Large intestine (tissue), 3 donors: ENCODE measurements around the gene FNDC10. TPM values are rescaled to one million over a fixed set of nuclear protein-coding genes. Genes with fewer than 3 reads are reported as not detected.

ENCODE experiments used
- DNase-seq, 2 donors: peaks; one replicate each; pipeline versions ENCODE4 v3.0.0 to v3.0.0-alpha.2; 2013
- H3K27ac ChIP-seq: one replicate; pipeline ENCODE4 v1.5.1; 2013; ENCODE audit warnings: low read length
- H3K27me3 ChIP-seq: 2 replicates; pipeline ENCODE4 v1.6.1; 2013; ENCODE audit warnings: low read length; ENCODE audit not compliant: control insufficient read depth, insufficient read depth
- H3K36me3 ChIP-seq: 2 replicates; pipeline ENCODE4 v1.6.1; 2013; ENCODE audit warnings: low read length; ENCODE audit not compliant: control insufficient read depth, insufficient read depth
- H3K4me1 ChIP-seq: one replicate; pipeline ENCODE4 v1.6.1; 2013; ENCODE audit warnings: low read length; ENCODE audit not compliant: control insufficient read depth, insufficient read depth
- H3K4me3 ChIP-seq: one replicate; pipeline ENCODE4 v1.5.1; 2013; ENCODE audit warnings: low read length
- H3K9me3 ChIP-seq: one replicate; pipeline ENCODE4 v1.6.1; 2013; ENCODE audit warnings: mild to moderate bottlenecking, low read depth, low read length, moderate library complexity; ENCODE audit not compliant: control insufficient read depth
- WGBS: methylation state at CpG from one replicate; pipeline ENCODE4 v1.1.5; 2013; ENCODE audit warnings: low lambda C conversion rate; ENCODE audit not compliant: insufficient coverage; 5-methylcytosine and 5-hydroxymethylcytosine counted together
- polyA plus RNA-seq: library from polyadenylated mRNA; unstranded; fragments of 120-200 nt; gene quantifications from one replicate; pipeline ENCODE4 v1.2.1, GENCODE V29; 2013

FNDC10 gene
- polyA plus RNA-seq, 1 donor = 2.4 TPM

DNA sequence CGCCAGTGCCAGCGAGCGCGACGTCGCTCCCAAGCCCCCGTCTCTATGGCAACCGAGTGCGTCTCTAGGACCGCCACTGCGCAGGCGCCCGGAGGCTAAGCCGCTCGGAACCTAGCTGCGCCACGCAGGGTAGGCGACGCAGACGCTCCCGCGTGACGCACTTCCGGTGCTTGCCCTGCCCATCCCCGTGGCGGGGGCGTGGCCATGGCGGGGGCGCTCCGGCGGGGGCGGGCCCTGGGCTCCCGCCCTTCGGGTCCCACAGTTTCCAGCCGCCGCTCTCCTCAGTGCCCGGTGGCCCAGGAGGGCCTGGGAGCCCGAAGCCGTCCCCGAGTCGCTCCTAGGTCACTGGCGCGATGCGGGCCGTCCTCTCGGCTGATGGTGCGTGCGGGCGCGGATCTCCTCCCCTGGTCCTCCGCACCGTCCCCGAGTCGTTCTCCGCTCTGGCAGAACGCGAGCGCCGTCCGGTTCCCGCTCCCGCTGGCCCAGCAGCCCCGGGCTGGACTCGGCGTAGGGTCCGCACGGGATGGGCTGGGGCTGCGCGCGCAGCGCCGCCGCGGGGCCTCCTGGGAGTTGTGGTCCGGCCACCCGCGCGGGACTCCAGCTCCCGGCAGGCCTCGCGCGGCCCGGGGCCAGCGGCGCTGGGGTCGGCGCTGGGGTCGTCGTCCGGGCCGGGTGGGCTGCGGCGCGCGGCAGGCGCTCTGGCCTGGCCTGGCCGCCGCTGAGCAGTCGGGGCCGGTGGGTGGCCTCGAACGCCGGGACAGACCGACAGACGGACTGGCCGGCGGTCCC lies 15.5 kb upstream of the FNDC10 start, which contains the start of gene MIB2:
TSS of gene MIB2 (plus strand) at position 245 of the 789 bp plus-strand sequence. CDS start 7,953 bp downstream, outside the sequence.
- peaks cover 10% of the 10 kb centered on the region for H3K4me1 ChIP-seq
- no peaks in the 10 kb centered on the region for H3K9me3 ChIP-seq

DNA sequence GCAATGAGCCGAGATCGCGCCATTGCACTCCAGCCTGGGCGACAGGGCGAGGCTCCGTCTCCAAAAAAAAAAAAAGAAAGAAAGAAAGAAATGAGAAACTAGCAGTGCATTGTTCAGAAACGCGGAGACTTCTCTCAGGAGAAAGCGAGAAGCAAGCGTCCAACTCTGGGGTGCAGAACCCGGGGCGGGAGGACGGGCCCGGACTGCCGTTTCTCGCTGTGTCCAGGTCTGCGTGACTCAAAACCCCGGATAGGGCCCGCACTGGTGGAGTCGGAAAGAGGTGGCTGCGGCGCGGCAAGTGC lies 15.0 kb upstream of the FNDC10 start:
- WGBS = no CpG with 5 or more reads among the region's 23 CpGs
- no peak for DNase-seq
- Histone ChIP-seq H3K27me3 (no peaks in the 10 kb centered on the region), H3K27ac (peak overlapping the region; percentile 100), H3K4me1 (peaks cover 10% of the 10 kb centered on the region), H3K36me3 (peaks cover 14% of the 10 kb centered on the region), H3K9me3 (no peaks in the 10 kb centered on the region), H3K4me3 (peak overlapping the region; percentile 100)

More for the DNA sequence above, 15.5 kb upstream of the FNDC10 start, which contains the start of gene MIB2:
- peak; percentile 95 to 98 for DNase-seq
- Histone ChIP-seq H3K27ac (peak within 1 kb of the TSS; percentile 100), H3K36me3 (peaks cover 14% of the 10 kb centered on the region), H3K4me3 (peak within 1 kb of the TSS; percentile 100), H3K27me3 (no peaks in the 10 kb centered on the region)
- WGBS = no CpG with 5 or more reads among the region's 107 CpGs

- Histone ChIP-seq H3K4me3 (peak overlapping the region; percentile 100), H3K27me3 (no peaks in the 10 kb centered on the region), H3K36me3 (peaks cover 14% of the 10 kb centered on the region), H3K9me3 (no peaks in the 10 kb centered on the region), H3K27ac (peak overlapping the region; percentile 100), H3K4me1 (peaks cover 10% of the 10 kb centered on the region)
- peak; percentile 91 to 92 for DNase-seq
- WGBS = 0% methylated on average over 2 of the region's 30 CpGs
Observed at GRCh38 chr1:1614204-1614953, 14.4 kb upstream of the FNDC10 start.

GRCh38 chr1:1613509-1614082 lies 13.7 kb upstream of the FNDC10 start:
- Histone ChIP-seq H3K36me3 (peaks cover 11% of the 10 kb centered on the region), H3K27me3 (no peaks in the 10 kb centered on the region), H3K9me3 (no peaks in the 10 kb centered on the region), H3K4me3 (peak overlapping the region; percentile 100), H3K27ac (peak overlapping the region; percentile 100), H3K4me1 (peaks cover 10% of the 10 kb centered on the region)
- WGBS = no CpG with 5 or more reads among the region's 11 CpGs
- no peak for DNase-seq

GRCh38 chr1:1612104-1612400 lies 12.1 kb upstream of the FNDC10 start:
- Histone ChIP-seq H3K36me3 (no peaks in the 10 kb centered on the region), H3K4me3 (no peak overlapping the region), H3K27ac (no peak overlapping the region), H3K27me3 (no peaks in the 10 kb centered on the region), H3K4me1 (peaks cover 10% of the 10 kb centered on the region), H3K9me3 (no peaks in the 10 kb centered on the region)
- WGBS = no CpG with 5 or more reads among the region's 3 CpGs
- no peak for DNase-seq

DNA sequence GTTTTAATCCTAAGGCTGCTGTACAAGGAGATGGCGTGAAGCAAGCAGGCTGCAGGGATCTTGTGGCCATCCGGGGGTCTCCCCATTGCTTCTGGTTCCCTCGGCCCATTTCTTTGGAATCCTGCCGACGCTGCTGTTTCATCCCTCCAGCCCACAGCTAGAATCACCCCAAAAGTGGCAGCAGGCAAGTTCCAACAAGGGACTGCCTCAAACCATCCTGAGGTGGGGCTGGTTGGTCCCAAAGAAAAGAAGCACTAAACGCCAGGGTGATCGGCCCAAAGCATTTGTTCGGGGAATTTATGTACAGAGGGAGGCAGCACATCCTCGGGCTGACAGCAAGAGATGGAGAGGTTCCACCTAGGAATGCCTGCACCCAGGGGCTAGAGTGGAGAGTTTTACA lies 10.9 kb upstream of the FNDC10 start:
- WGBS = 100% methylated on average over 1 of the region's 9 CpGs
- DNase-seq = no peak
- Histone ChIP-seq H3K4me3 (no peak overlapping the region), H3K27ac (no peak overlapping the region), H3K36me3 (no peaks in the 10 kb centered on the region), H3K4me1 (peaks cover 6% of the 10 kb centered on the region), H3K9me3 (no peaks in the 10 kb centered on the region), H3K27me3 (no peaks in the 10 kb centered on the region)

- Histone ChIP-seq H3K36me3 (no peaks in the 10 kb centered on the region), H3K27me3 (no peaks in the 10 kb centered on the region), H3K9me3 (no peaks in the 10 kb centered on the region), H3K4me3 (no peak overlapping the region), H3K4me1 (peaks cover 6% of the 10 kb centered on the region), H3K27ac (no peak overlapping the region)
- DNase-seq = no peak
- no CpG with 5 or more reads among the region's 12 CpGs for WGBS
Observed at GRCh38 chr1:1609822-1610485, 10.0 kb upstream of the FNDC10 start.

GRCh38 chr1:1606232-1606631 lies 6.3 kb upstream of the FNDC10 start:
- H3K4me1 ChIP-seq = no peaks in the 10 kb centered on the region
- no CpG with 5 or more reads among the region's 13 CpGs for WGBS
- no peak overlapping the region for H3K27ac ChIP-seq
- H3K27me3 ChIP-seq = peaks cover 26% of the 10 kb centered on the region
- H3K9me3 ChIP-seq = peaks cover 2% of the 10 kb centered on the region
- no peak overlapping the region for H3K4me3 ChIP-seq
- no peaks in the 10 kb centered on the region for H3K36me3 ChIP-seq
- DNase-seq = no peak

DNA sequence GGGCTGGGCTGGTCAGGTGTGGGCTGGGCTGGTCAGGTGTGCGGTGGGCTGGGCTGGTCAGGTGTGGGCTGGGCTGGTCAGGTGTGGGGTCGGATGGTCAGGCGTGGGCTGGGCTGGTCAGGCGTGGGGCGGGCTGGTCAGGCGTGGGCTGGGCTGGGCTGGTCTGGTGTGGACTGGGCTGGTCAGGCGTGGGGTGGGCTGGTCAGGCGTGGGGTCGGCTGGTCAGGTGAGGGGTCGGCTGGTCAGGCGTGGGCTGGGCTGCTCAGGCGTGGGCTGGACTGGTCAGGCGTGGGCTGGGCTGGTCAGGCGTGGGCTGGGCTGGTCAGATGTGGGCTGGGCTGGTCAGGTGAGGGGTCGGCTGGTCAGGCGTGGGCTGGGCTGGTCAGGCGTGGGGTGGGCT lies 5.8 kb upstream of the FNDC10 start:
- H3K27ac ChIP-seq = no peak overlapping the region
- WGBS = no CpG with 5 or more reads among the region's 17 CpGs
- DNase-seq = no peak
- H3K4me3 ChIP-seq = no peak overlapping the region
- H3K36me3 ChIP-seq = no peaks in the 10 kb centered on the region
- H3K4me1 ChIP-seq = no peaks in the 10 kb centered on the region
- peaks cover 6% of the 10 kb centered on the region for H3K9me3 ChIP-seq
- H3K27me3 ChIP-seq = peaks cover 31% of the 10 kb centered on the region

DNA sequence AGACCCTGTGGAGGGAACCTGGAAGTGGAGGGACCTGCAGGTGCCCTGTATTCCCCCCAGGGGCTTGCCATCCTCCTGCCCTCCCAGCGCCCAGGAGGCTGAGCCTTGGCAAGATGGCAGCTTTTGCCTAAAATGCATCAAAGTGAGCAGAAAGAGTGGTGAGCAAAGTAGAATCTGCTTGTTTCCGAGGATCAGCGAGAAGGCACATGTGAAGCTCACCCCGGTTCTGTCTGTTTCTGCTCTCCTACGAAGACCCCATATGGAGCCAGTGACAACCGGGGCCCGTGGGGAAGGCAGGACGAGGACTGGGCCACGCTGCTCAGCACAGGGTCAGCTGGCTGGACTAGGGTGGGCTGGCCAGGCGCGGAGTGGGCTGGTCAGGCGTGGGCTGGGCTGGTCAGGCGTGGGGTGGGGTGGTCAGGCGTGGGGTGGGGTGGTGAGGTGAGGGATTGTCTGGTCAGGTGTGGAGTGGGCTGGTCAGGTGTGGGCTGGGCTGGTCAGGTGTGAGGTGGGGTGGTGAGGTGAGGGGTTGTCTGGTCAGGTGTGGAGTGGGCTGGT lies 5.2 kb upstream of the FNDC10 start:
- WGBS = no CpG with 5 or more reads among the region's 14 CpGs
- peaks cover 36% of the 10 kb centered on the region for H3K27me3 ChIP-seq
- H3K36me3 ChIP-seq = no peaks in the 10 kb centered on the region
- H3K27ac ChIP-seq = no peak overlapping the region
- H3K4me1 ChIP-seq = no peaks in the 10 kb centered on the region
- no peak for DNase-seq
- H3K9me3 ChIP-seq = peaks cover 11% of the 10 kb centered on the region
- H3K4me3 ChIP-seq = no peak overlapping the region
